Retinal pigment epithelial cell (primary cell): ENCODE results near the gene GNG7.

Experiments
- DNase-seq: peaks from one replicate; pipeline ENCODE4 v3.0.0-alpha.2; 2010; ENCODE audit warnings: low read depth
- H3K4me3 ChIP-seq: 2 replicates; pipeline ENCODE4 v1.5.1; 2011; ENCODE audit warnings: mild to moderate bottlenecking, low read length, control low read depth, moderate library complexity
- CTCF ChIP-seq: conservative IDR thresholded peaks from 2 replicates; pipeline ENCODE4 v1.5.1; 2011; ENCODE audit warnings: low read depth, low read length, control low read depth, inconsistent platforms

The GNG7 gene

GRCh38 chr19:2639999-2640398, 62.5 kb downstream of the GNG7 start:
- no peak for TF ChIP-seq CTCF
- no peak for DNase-seq
- no peak overlapping the region for H3K4me3 ChIP-seq

- DNase-seq = no peak
- no peak for TF ChIP-seq CTCF
- H3K4me3 ChIP-seq = no peak overlapping the region
Measured at GRCh38 chr19:2638417-2638940, 64.0 kb downstream of the GNG7 start.

GRCh38 chr19:2636897-2637683, 65.4 kb downstream of the GNG7 start:
- peak overlapping the region; percentile 10 for H3K4me3 ChIP-seq
- TF ChIP-seq CTCF = peak; percentile 81
- no peak for DNase-seq

- DNase-seq = no peak
- TF ChIP-seq CTCF = no peak
- H3K4me3 ChIP-seq = no peak overlapping the region
Measured at GRCh38 chr19:2636141-2636896, 66.2 kb downstream of the GNG7 start.

- no peak for TF ChIP-seq CTCF
- H3K4me3 ChIP-seq = no peak overlapping the region
Measured at GRCh38 chr19:2634960-2635359, 67.5 kb downstream of the GNG7 start.

GRCh38 chr19:2634228-2634951, 68.1 kb downstream of the GNG7 start:
- no peak overlapping the region for H3K4me3 ChIP-seq
- no peak for TF ChIP-seq CTCF
- no peak for DNase-seq

More at GRCh38 chr19:2634960-2635359, 67.5 kb downstream of the GNG7 start:
- DNase-seq = no peak
